B cell (primary cell): ENCODE data around the gene SNCB. TPM values are rescaled to one million over a fixed set of nuclear protein-coding genes. Genes with fewer than 3 reads are reported as not detected.

Experiments used
- ATAC-seq: fragments of 200-7000 bp; cut with Tn5 transposase; one replicate; pipeline ENCODE4 v1.10.0; 2021; ENCODE audit warnings: low read depth, mild to moderate bottlenecking, moderate number of reproducible peaks, moderate library complexity
- CTCF ChIA-PET: fragments of 350-600 bp; sonication (Branson Sonifier 250); formaldehyde crosslinking; loops from one replicate; lab custom pipeline; 2021; ENCODE audit warnings: antibody characterized with exemption, inconsistent platforms; lab: Charles Lee
- POLR2A ChIA-PET: fragments of 350-600 bp; sonication (Branson Sonifier 250); formaldehyde crosslinking; loops from one replicate; lab custom pipeline; 2021; ENCODE audit warnings: antibody characterized with exemption; lab: Charles Lee
- DNase-seq: peaks from one replicate; pipeline ENCODE4 v3.0.0; 2013
- H2AFZ ChIP-seq: 2 replicates; pipeline ENCODE4 v1.6.1; 2012; ENCODE audit warnings: mild to moderate bottlenecking, low read depth, low read length; ENCODE audit not compliant: insufficient read depth, poor library complexity, severe bottlenecking
- H3K27ac ChIP-seq, 2 donors: 1 replicate in 1 of 2; 2 replicates in 1 of 2; pipeline ENCODE4 v1.5.1; 2012 to 2013; ENCODE audit warnings: low read length in 2 of 2, mild to moderate bottlenecking in 2 of 2, moderate library complexity in 1 of 2
- H3K27me3 ChIP-seq, 4 experiments: fragments of 200-600 bp in 1 of 4; sonication (generic) in 1 of 4; replicated peaks in 1 of 4; 1 replicate in 2 of 4; 2 replicates in 2 of 4; pipeline versions ENCODE4 v1.6.1 to v1.7.0; 2013 to 2016; ENCODE audit warnings: low read length in 3 of 4, mild to moderate bottlenecking in 2 of 4, mixed read lengths in 1 of 4, moderate library complexity in 1 of 4; ENCODE audit not compliant: insufficient read depth in 4 of 4, control insufficient read depth in 3 of 4; ENCODE audit errors: control extremely low read depth in 1 of 4
- H3K36me3 ChIP-seq, 2 experiments: replicated peaks in 1 of 2; 1 replicate in 1 of 2; 2 replicates in 1 of 2; pipeline versions ENCODE4 v1.6.1 to v1.7.1; 2013; ENCODE audit warnings: low read length in 1 of 2; ENCODE audit not compliant: insufficient read depth in 2 of 2, control insufficient read depth in 1 of 2; ENCODE audit errors: control extremely low read depth in 1 of 2, extremely low read depth in 1 of 2
- H3K4me1 ChIP-seq, 2 donors: fragments of 200-600 bp in 1 of 2; sonication (generic) in 1 of 2; 1 replicate in 1 of 2; 2 replicates in 1 of 2; pipeline versions ENCODE4 v1.5.1 to v1.6.1; 2013 to 2017; ENCODE audit warnings: low read length in 2 of 2; ENCODE audit not compliant: control insufficient read depth in 2 of 2, insufficient read depth in 2 of 2
- H3K4me2 ChIP-seq: replicated peaks from 2 replicates; pipeline ENCODE3; 2012; ENCODE audit warnings: mild to moderate bottlenecking, low read depth, low read length; ENCODE audit not compliant: poor library complexity, severe bottlenecking
- H3K4me3 ChIP-seq, 5 experiments: fragments of 200-600 bp in 1 of 5; sonication (generic) in 1 of 5; 1 replicate in 3 of 5; 2 replicates in 2 of 5; pipeline versions ENCODE4 v1.5.1 to v1.7.0; 2011 to 2016; ENCODE audit warnings: low read length in 4 of 5, mild to moderate bottlenecking in 4 of 5, low read depth in 2 of 5, control low read depth in 1 of 5, moderate library complexity in 1 of 5; ENCODE audit not compliant: insufficient read depth in 1 of 5; ENCODE audit errors: control extremely low read depth in 1 of 5, extremely low read depth in 1 of 5
- H3K79me2 ChIP-seq: fragments of 200-600 bp; sonication (generic); one replicate; pipeline ENCODE4 v1.6.0; 2016; ENCODE audit warnings: low read length; ENCODE audit not compliant: control insufficient read depth, insufficient read depth
- H3K9ac ChIP-seq: fragments of 200-600 bp; sonication (generic); 2 replicates; pipeline ENCODE4 v1.6.1; 2017; ENCODE audit warnings: mild to moderate bottlenecking, low read length, moderate library complexity
- H3K9me3 ChIP-seq, 3 donors: one replicate each; pipeline versions ENCODE4 v1.6.1 to v1.7.1; 2013; ENCODE audit warnings: low read length in 2 of 3; ENCODE audit not compliant: control insufficient read depth in 2 of 3, insufficient read depth in 1 of 3; ENCODE audit errors: control extremely low read depth in 1 of 3
- H4K20me1 ChIP-seq: 2 replicates; pipeline ENCODE4 v1.6.0; 2012; ENCODE audit warnings: mild to moderate bottlenecking, low read length; ENCODE audit not compliant: insufficient read depth, control insufficient read depth, poor library complexity, severe bottlenecking
- H3K27ac Mint-ChIP-seq: one replicate; pipeline ENCODE4 v1.8.0; 2021; ENCODE audit warnings: mixed read lengths
- H3K27me3 Mint-ChIP-seq: one replicate; pipeline ENCODE4 v1.8.0; 2021; ENCODE audit warnings: mixed read lengths
- H3K4me1 Mint-ChIP-seq: one replicate; pipeline ENCODE4 v1.8.0; 2021; ENCODE audit warnings: mixed read lengths
- H3K4me3 Mint-ChIP-seq: one replicate; pipeline ENCODE4 v1.8.0; 2021; ENCODE audit warnings: mixed read lengths
- H3K9me3 Mint-ChIP-seq: one replicate; pipeline ENCODE4 v1.8.0; 2022; ENCODE audit warnings: mixed read lengths; ENCODE audit not compliant: insufficient read depth
- EZH2 ChIP-seq: IDR thresholded peaks from 2 replicates; pipeline ENCODE4 v1.6.1; 2012; ENCODE audit warnings: borderline replicate concordance, low read depth, mild to moderate bottlenecking, moderate library complexity, low read length; ENCODE audit not compliant: insufficient read depth, poor library complexity, severe bottlenecking
- WGBS: methylation state at CpG from one replicate; pipeline ENCODE4 v1.1.5; 2013; ENCODE audit warnings: missing lambda C conversion rate; ENCODE audit not compliant: insufficient coverage; 5-methylcytosine and 5-hydroxymethylcytosine counted together
- intact Hi-C: fragments of 100-400 bp; cut with micrococcal nuclease; formaldehyde crosslinking; loops from one replicate; pipeline ENCODE4 v1.10.0; 2022
- polyA plus RNA-seq: library from polyadenylated mRNA; depleted of rRNA; stranded (reverse); fragments of >200 nt; gene quantifications from 2 replicates; pipeline ENCODE4 v1.2.3, GENCODE V29; 2012
- total RNA-seq, 2 donors: library from RNA; stranded (reverse); fragments of 120-200 nt in 1 of 2; gene quantifications; 1 replicate in 1 of 2; 2 replicates in 1 of 2; pipeline versions ENCODE4 v1.2.3 to v1.2.4, GENCODE V29; 2013 to 2022
- TF ChIP-seq, protein P1 (sequence below): fragments of 200-600 bp; IDR thresholded peaks from one replicate; pipeline ENCODE4 v1.8.0; 2022; ENCODE audit warnings: antibody characterized with exemption, mild to moderate bottlenecking

SNCB gene
- total and polyA plus RNA-seq, 2 donors (not counting 1 experiment from before 2014, with no cell fraction given): 0.09 TPM; not detected in 1

DNA sequence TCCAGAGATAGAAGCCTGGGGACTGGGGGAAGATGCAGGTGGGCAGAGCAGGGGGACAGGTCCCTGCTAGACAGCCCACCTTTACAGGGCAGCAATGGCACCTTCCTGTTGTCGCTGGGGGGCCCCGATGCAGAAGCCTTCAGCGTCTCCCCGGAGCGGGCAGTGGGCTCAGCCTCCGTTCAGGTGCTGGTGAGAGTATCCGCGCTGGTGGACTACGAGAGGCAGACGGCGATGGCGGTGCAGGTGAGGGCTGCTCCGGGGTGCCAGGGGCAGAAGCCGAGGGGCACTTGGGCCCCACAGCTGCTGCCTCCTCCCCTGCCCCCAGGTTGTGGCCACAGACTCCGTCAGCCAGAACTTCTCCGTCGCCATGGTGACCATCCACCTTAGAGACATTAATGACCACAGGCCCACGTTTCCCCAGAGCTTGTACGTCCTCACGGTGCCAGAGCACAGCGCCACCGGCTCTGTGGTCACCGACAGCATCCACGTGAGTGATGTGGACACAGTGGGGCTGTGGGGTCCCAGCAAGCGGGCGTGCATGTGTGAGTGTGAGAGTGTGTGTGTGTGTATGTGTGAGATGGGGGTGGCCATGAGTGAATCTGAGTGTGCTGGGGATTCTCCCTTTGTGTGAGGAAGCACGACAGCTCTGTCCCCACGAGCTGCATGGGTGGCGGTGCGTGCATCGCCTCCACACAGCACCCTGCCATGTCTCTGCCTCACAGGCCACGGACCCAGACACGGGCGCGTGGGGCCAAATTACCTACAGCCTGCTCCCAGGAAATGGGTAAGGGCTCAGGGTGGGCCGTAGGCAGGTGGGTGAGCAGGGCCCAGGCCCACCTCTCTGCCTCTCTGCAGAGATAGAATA, 52.8 kb downstream of the SNCB start:
- ATAC-seq (no peak), DNase-seq (no peak)
- Histone ChIP-seq H3K4me2 (no peak overlapping the region), H3K4me3 (no peak overlapping the region), H3K9ac (no peak overlapping the region), H3K27ac (no peak overlapping the region), H3K9me3 (peaks cover 0 to 4% (median 0%) of the 10 kb centered on the region in 3 donors), H2AFZ (no peak overlapping the region), H3K79me2 (no peaks in the 10 kb centered on the region), H4K20me1 (no peaks in the 10 kb centered on the region), H3K4me1 (peaks cover 0 to 11% of the 10 kb centered on the region in 2 donors), H3K36me3 (no peaks in the 10 kb centered on the region), H3K27me3 (no peaks in the 10 kb centered on the region)
- no peak for TF ChIP-seq EZH2
- TF ChIP-seq, protein P1, sequence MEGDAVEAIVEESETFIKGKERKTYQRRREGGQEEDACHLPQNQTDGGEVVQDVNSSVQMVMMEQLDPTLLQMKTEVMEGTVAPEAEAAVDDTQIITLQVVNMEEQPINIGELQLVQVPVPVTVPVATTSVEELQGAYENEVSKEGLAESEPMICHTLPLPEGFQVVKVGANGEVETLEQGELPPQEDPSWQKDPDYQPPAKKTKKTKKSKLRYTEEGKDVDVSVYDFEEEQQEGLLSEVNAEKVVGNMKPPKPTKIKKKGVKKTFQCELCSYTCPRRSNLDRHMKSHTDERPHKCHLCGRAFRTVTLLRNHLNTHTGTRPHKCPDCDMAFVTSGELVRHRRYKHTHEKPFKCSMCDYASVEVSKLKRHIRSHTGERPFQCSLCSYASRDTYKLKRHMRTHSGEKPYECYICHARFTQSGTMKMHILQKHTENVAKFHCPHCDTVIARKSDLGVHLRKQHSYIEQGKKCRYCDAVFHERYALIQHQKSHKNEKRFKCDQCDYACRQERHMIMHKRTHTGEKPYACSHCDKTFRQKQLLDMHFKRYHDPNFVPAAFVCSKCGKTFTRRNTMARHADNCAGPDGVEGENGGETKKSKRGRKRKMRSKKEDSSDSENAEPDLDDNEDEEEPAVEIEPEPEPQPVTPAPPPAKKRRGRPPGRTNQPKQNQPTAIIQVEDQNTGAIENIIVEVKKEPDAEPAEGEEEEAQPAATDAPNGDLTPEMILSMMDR: no peak
- Mint-ChIP-seq H3K4me3 (no peak overlapping the region), H3K4me1 (peaks cover 5% of the 10 kb centered on the region), H3K9me3 (no peaks in the 10 kb centered on the region), H3K27me3 (peaks cover 7% of the 10 kb centered on the region), H3K27ac (no peak overlapping the region)
- intact Hi-C loops: loop anchor here (1.0 kb wide), 1 partner anchor 161 kb away; the partner anchor contains the start of gene CLTB
- ChIA-PET CTCF (interaction anchor here (1.2 to 2.9 kb wide), 3 partner anchors 34 to 161 kb away, joined by 3 to 12 read pairs (median 5); partner anchors contain the start of gene CLTB), POLR2A (no interaction called here)
- WGBS: 74% methylated on average over 36 of the region's 36 CpGs
